H9 (cell line): ENCODE measurements around the gene ENDOU. TPM values are rescaled to one million over a fixed set of nuclear protein-coding genes. Genes with fewer than 3 reads are reported as not detected.

Source experiments
- DNase-seq: peaks from one replicate; pipeline ENCODE4 v3.0.0-alpha.2; 2017
- H2AFZ ChIP-seq: one replicate; pipeline ENCODE4 v1.6.1; 2013; ENCODE audit warnings: mild to moderate bottlenecking, low read length, control low read depth, moderate library complexity
- H2AK5ac ChIP-seq: 2 replicates; pipeline ENCODE4 v1.6.1; 2013; ENCODE audit warnings: low read length, control low read depth, mixed read lengths; ENCODE audit not compliant: insufficient read length
- H2BK120ac ChIP-seq: one replicate; pipeline ENCODE4 v1.6.1; 2013; ENCODE audit warnings: low read depth, mild to moderate bottlenecking, low read length, control low read depth, inconsistent platforms; ENCODE audit not compliant: poor library complexity, severe bottlenecking
- H2BK12ac ChIP-seq: 2 replicates; pipeline ENCODE4 v1.6.1; 2013; ENCODE audit warnings: low read length, control low read depth, mixed read lengths, low read depth; ENCODE audit not compliant: insufficient read length
- H2BK15ac ChIP-seq: 2 replicates; pipeline ENCODE4 v1.6.1; 2013; ENCODE audit warnings: low read depth, low read length, control low read depth
- H2BK20ac ChIP-seq: one replicate; pipeline ENCODE4 v1.6.1; 2013; ENCODE audit warnings: low read depth, mild to moderate bottlenecking, low read length, control low read depth, inconsistent platforms; ENCODE audit not compliant: poor library complexity, severe bottlenecking
- H2BK5ac ChIP-seq: 2 replicates; pipeline ENCODE4 v1.6.1; 2013; ENCODE audit warnings: low read length, control low read depth, mixed read lengths; ENCODE audit not compliant: insufficient read length
- H3K14ac ChIP-seq: 2 replicates; pipeline ENCODE4 v1.6.1; 2013; ENCODE audit warnings: low read length, control low read depth; ENCODE audit not compliant: insufficient read depth
- H3K18ac ChIP-seq: 2 replicates; pipeline ENCODE4 v1.6.1; 2013; ENCODE audit warnings: low read depth, mild to moderate bottlenecking, mixed read lengths, low read length, control low read depth; ENCODE audit not compliant: insufficient read length
- H3K23ac ChIP-seq: 2 replicates; pipeline ENCODE4 v1.6.1; 2013; ENCODE audit warnings: low read length, control low read depth, mixed read lengths, low read depth; ENCODE audit not compliant: insufficient read length
- H3K23me2 ChIP-seq: 2 replicates; pipeline ENCODE4 v1.6.1; 2013; ENCODE audit warnings: low read depth, mild to moderate bottlenecking, mixed read lengths, low read length, control low read depth; ENCODE audit not compliant: insufficient read length, poor library complexity, severe bottlenecking
- H3K27ac ChIP-seq: 2 replicates; pipeline ENCODE4 v1.5.1; 2013; ENCODE audit warnings: low read length, control low read depth, mixed read lengths, low read depth; ENCODE audit not compliant: insufficient read length
- H3K27me3 ChIP-seq: 2 replicates; pipeline ENCODE4 v1.6.1; 2013; ENCODE audit warnings: low read length, control low read depth, inconsistent platforms; ENCODE audit not compliant: insufficient read depth
- H3K4ac ChIP-seq: 2 replicates; pipeline ENCODE4 v1.6.1; 2013; ENCODE audit warnings: low read depth, mild to moderate bottlenecking, control low read depth, inconsistent platforms, low read length, moderate library complexity
- H3K4me1 ChIP-seq: 2 replicates; pipeline ENCODE4 v1.6.1; 2013; ENCODE audit warnings: low read length, control low read depth, inconsistent platforms; ENCODE audit not compliant: insufficient read depth
- H3K4me2 ChIP-seq: 2 replicates; pipeline ENCODE4 v1.6.1; 2013; ENCODE audit warnings: low read length, control low read depth, mixed read lengths; ENCODE audit not compliant: insufficient read length, insufficient read depth
- H3K56ac ChIP-seq: 2 replicates; pipeline ENCODE4 v1.6.1; 2013; ENCODE audit warnings: low read depth, mild to moderate bottlenecking, mixed read lengths, low read length, control low read depth; ENCODE audit not compliant: insufficient read length
- H3K79me1 ChIP-seq: 2 replicates; pipeline ENCODE4 v1.6.1; 2013; ENCODE audit warnings: low read depth, mild to moderate bottlenecking, moderate library complexity, low read length, control low read depth, inconsistent platforms; ENCODE audit not compliant: insufficient read depth, poor library complexity, severe bottlenecking
- H3K79me2 ChIP-seq: 2 replicates; pipeline ENCODE4 v1.6.1; 2013; ENCODE audit warnings: low read length, control low read depth, inconsistent platforms; ENCODE audit not compliant: insufficient read depth
- H3K9ac ChIP-seq: 2 replicates; pipeline ENCODE4 v1.6.1; 2013; ENCODE audit warnings: low read length, control low read depth, mixed read lengths; ENCODE audit not compliant: insufficient read length; ENCODE audit errors: extremely low read depth
- H3K9me3 ChIP-seq: one replicate; pipeline ENCODE4 v1.6.1; 2013; ENCODE audit warnings: low read depth, low read length, inconsistent platforms; ENCODE audit not compliant: control insufficient read depth
- H3T11ph ChIP-seq: one replicate; pipeline ENCODE4 v1.6.1; 2013; ENCODE audit warnings: mild to moderate bottlenecking, low read length, control low read depth, inconsistent platforms
- H4K20me1 ChIP-seq: one replicate; pipeline ENCODE4 v1.6.1; 2013; ENCODE audit not compliant: control insufficient read depth, insufficient read length, insufficient read depth
- H4K5ac ChIP-seq: 2 replicates; pipeline ENCODE4 v1.6.1; 2013; ENCODE audit warnings: low read depth, mild to moderate bottlenecking, mixed read lengths, low read length, control low read depth; ENCODE audit not compliant: insufficient read length
- H4K8ac ChIP-seq: replicated peaks from 2 replicates; pipeline ENCODE4 v1.6.1; 2013; ENCODE audit warnings: low read length, control low read depth, mixed read lengths, low read depth; ENCODE audit not compliant: insufficient read length
- H4K91ac ChIP-seq: 2 replicates; pipeline ENCODE4 v1.6.1; 2013; ENCODE audit warnings: low read depth, mild to moderate bottlenecking, moderate library complexity, mixed read lengths, low read length, control low read depth; ENCODE audit not compliant: insufficient read length
- H3K27ac Mint-ChIP-seq, 3 experiments: 2 replicates in 2 of 3; 3 replicates in 1 of 3; pipeline ENCODE4 v1.8.0; 2020 to 2021; ENCODE audit warnings: mixed read lengths in 3 of 3, mild to moderate bottlenecking in 1 of 3, moderate library complexity in 1 of 3
- H3K27me3 Mint-ChIP-seq: 2 replicates; pipeline ENCODE4 v1.8.0; 2021; ENCODE audit warnings: low read depth, mild to moderate bottlenecking, moderate library complexity, mixed read lengths
- H3K36me3 Mint-ChIP-seq, 3 experiments: 2 replicates in 2 of 3; 3 replicates in 1 of 3; pipeline ENCODE4 v1.8.0; 2020 to 2021; ENCODE audit warnings: low read depth in 3 of 3, mixed read lengths in 3 of 3; ENCODE audit not compliant: insufficient read depth in 1 of 3
- H3K4me1 Mint-ChIP-seq, 2 experiments: 2 replicates each; pipeline ENCODE4 v1.8.0; 2020; ENCODE audit warnings: mixed read lengths in 2 of 2
- H3K4me3 Mint-ChIP-seq, 2 experiments: 2 replicates in 1 of 2; 3 replicates in 1 of 2; pipeline ENCODE4 v1.8.0; 2020 to 2021; ENCODE audit warnings: mild to moderate bottlenecking in 2 of 2, mixed read lengths in 2 of 2, moderate library complexity in 1 of 2
- H3K9me3 Mint-ChIP-seq, 2 experiments: 2 replicates in 1 of 2; 3 replicates in 1 of 2; pipeline ENCODE4 v1.8.0; 2020; ENCODE audit warnings: mild to moderate bottlenecking in 2 of 2, mixed read lengths in 2 of 2, moderate library complexity in 1 of 2
- WGBS: extraction: QIAGEN DNeasy Blood & Tissue Kit; methylation state at CpG from one replicate; pipeline ENCODE4 v1.1.7; 2013; ENCODE audit warnings: missing lambda C conversion rate, low lambda C conversion rate, mixed read lengths; ENCODE audit not compliant: insufficient read length; ENCODE audit errors: extremely low coverage; 5-methylcytosine and 5-hydroxymethylcytosine counted together
- total RNA-seq: library from RNA; stranded (reverse); gene quantifications from 2 replicates; pipeline ENCODE4 v1.2.1, GENCODE V29; 2021
- TF ChIP-seq, protein P1 (sequence below): fragments of 200-600 bp; sonication (generic); conservative IDR thresholded peaks from 3 replicates; pipeline ENCODE4 v1.8.0; 2021; ENCODE audit warnings: antibody characterized with exemption, mild to moderate bottlenecking

Gene ENDOU
- total RNA-seq, 1 experiment from 2014 or later: not detected

DNA sequence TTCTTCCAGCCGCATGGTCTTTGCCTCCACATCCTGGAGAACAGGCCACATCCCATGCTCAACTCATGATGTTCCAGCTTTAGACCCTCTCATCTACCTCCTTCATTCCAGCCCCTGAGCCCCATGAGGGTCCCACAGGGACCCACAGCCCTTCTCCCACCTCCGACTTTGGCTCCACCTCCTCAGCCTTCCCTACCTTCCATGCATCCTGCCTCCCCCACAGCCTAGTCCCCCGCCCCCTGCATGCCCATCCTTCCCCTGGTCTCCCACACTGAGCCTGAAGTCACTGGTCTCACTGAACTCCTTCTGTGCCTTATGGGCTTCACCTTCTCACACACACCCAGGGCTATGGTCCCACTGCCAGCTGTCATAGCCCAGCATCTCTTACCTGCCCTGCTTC, 23.6 kb upstream of the ENDOU start:
- Histone ChIP-seq H3K23ac (no peak overlapping the region), H2AFZ (no peak overlapping the region), H4K91ac (no peak overlapping the region), H3K27me3 (no peaks in the 10 kb centered on the region), H4K20me1 (no peaks in the 10 kb centered on the region), H3K4me2 (no peak overlapping the region), H3K79me1 (no peaks in the 10 kb centered on the region), H3T11ph (no peak overlapping the region), H3K4me1 (peaks cover 14% of the 10 kb centered on the region), H2BK20ac (no peak overlapping the region), H3K56ac (no peak overlapping the region), H2BK120ac (no peak overlapping the region), H3K9me3 (no peaks in the 10 kb centered on the region), H4K5ac (no peak overlapping the region), H3K14ac (no peak overlapping the region; the same call in 1 of the 2 replicates), H2BK5ac (no peak overlapping the region), H3K9ac (no peak overlapping the region), H2BK15ac (no peak overlapping the region), H3K23me2 (no peaks in the 10 kb centered on the region), H4K8ac (no peak overlapping the region), H3K4ac (no peak overlapping the region), H2AK5ac (no peak overlapping the region), H3K18ac (no peak overlapping the region), H2BK12ac (no peak overlapping the region), H3K79me2 (no peaks in the 10 kb centered on the region), H3K27ac (no peak overlapping the region)
- H3K4me1 Mint-ChIP-seq: peaks cover 29 to 34% of the 10 kb centered on the region in 2 experiments
- H3K36me3 Mint-ChIP-seq: peaks cover 0 to 10% (median 2%) of the 10 kb centered on the region in 3 experiments; a peak in 3 of 7 replicates
- TF ChIP-seq, protein P1, sequence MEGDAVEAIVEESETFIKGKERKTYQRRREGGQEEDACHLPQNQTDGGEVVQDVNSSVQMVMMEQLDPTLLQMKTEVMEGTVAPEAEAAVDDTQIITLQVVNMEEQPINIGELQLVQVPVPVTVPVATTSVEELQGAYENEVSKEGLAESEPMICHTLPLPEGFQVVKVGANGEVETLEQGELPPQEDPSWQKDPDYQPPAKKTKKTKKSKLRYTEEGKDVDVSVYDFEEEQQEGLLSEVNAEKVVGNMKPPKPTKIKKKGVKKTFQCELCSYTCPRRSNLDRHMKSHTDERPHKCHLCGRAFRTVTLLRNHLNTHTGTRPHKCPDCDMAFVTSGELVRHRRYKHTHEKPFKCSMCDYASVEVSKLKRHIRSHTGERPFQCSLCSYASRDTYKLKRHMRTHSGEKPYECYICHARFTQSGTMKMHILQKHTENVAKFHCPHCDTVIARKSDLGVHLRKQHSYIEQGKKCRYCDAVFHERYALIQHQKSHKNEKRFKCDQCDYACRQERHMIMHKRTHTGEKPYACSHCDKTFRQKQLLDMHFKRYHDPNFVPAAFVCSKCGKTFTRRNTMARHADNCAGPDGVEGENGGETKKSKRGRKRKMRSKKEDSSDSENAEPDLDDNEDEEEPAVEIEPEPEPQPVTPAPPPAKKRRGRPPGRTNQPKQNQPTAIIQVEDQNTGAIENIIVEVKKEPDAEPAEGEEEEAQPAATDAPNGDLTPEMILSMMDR: no peak
- no peak overlapping the region for H3K4me3 Mint-ChIP-seq
- no CpG with 5 or more reads among the region's 3 CpGs for WGBS
- no peaks in the 10 kb centered on the region for H3K9me3 Mint-ChIP-seq
- no peak for DNase-seq
- H3K27me3 Mint-ChIP-seq: peaks cover 5% of the 10 kb centered on the region
- peak overlapping the region in 1 of 3 experiments; percentile 11; a peak in 3 of 7 replicates for H3K27ac Mint-ChIP-seq
